ENCODE measurements around the gene SPOPL.
A peak's percentile ranks its signal among the peaks of the same experiment; 100 is the strongest.
"Not testable (repeated sequence)": the region's sequence is repeated elsewhere in the genome, so short reads cannot be mapped to it uniquely, and the experiment has no call there.

SPOPL gene

GRCh38 chr2:138518860-138519259 is 17.3 kb downstream of the SPOPL start:
- TF ChIP-seq POLR2A (IDR thresholded peaks at IDR 0.05; ENCODE audit: extremely low read depth, insufficient read length) (no peak), MAX (IDR thresholded peaks at IDR 0.05; ENCODE audit: low read depth, low read length) (no peak), CTCF (IDR thresholded peaks at IDR 0.05; ENCODE audit: low read depth, low read length) (no peak), MYC (IDR thresholded peaks at IDR 0.05; ENCODE audit: low read depth, low read length) (no peak)
- no peak for DNase-seq (ENCODE audit: low read depth)
- H3K4me3 ChIP-seq (ENCODE audit: low read depth, low read length): no peak overlapping the region

GRCh38 chr2:138521821-138522220 is 20.3 kb downstream of the SPOPL start:
- no peak for DNase-seq (ENCODE audit: low read depth)
- TF ChIP-seq CTCF (IDR thresholded peaks at IDR 0.05; ENCODE audit: low read depth, low read length) (no peak), MYC (IDR thresholded peaks at IDR 0.05; ENCODE audit: low read depth, low read length) (no peak), MAX (IDR thresholded peaks at IDR 0.05; ENCODE audit: low read depth, low read length) (no peak), POLR2A (IDR thresholded peaks at IDR 0.05; ENCODE audit: extremely low read depth, insufficient read length) (no peak)
- H3K4me3 ChIP-seq (ENCODE audit: low read depth, low read length): no peak overlapping the region

- TF ChIP-seq MAX (IDR thresholded peaks at IDR 0.05; ENCODE audit: low read depth, low read length) (no peak), CTCF (IDR thresholded peaks at IDR 0.05; ENCODE audit: low read depth, low read length) (no peak), MYC (IDR thresholded peaks at IDR 0.05; ENCODE audit: low read depth, low read length) (no peak), POLR2A (IDR thresholded peaks at IDR 0.05; ENCODE audit: extremely low read depth, insufficient read length) (no peak)
- no peak for DNase-seq (ENCODE audit: low read depth)
- no peak overlapping the region for H3K4me3 ChIP-seq (ENCODE audit: low read depth, low read length)
Measured at GRCh38 chr2:138522556-138522955, 21.0 kb downstream of the SPOPL start.

- not testable (repeated sequence) for H3K4me3 ChIP-seq (ENCODE audit: low read depth, low read length); DNase-seq (ENCODE audit: low read depth)
Measured at GRCh38 chr2:138523018-138523672, 21.6 kb downstream of the SPOPL start.

- H3K4me3 ChIP-seq (ENCODE audit: low read depth, low read length): not testable (repeated sequence)
- peak; percentile 42 for DNase-seq (ENCODE audit: low read depth)
Measured at GRCh38 chr2:138523673-138524042, 22.1 kb downstream of the SPOPL start.

GRCh38 chr2:138524353-138524752 is 22.8 kb downstream of the SPOPL start:
- H3K4me3 ChIP-seq (ENCODE audit: low read depth, low read length); DNase-seq (ENCODE audit: low read depth): not testable (repeated sequence)

- H3K4me3 ChIP-seq (ENCODE audit: low read depth, low read length): no peak overlapping the region
- TF ChIP-seq MYC (IDR thresholded peaks at IDR 0.05; ENCODE audit: low read depth, low read length): no peak
- DNase-seq (ENCODE audit: low read depth): peak; percentile 7
Measured at GRCh38 chr2:138531913-138532312, 30.3 kb downstream of the SPOPL start.

GRCh38 chr2:138534791-138535190 is 33.2 kb downstream of the SPOPL start:
- no peak overlapping the region for H3K4me3 ChIP-seq (ENCODE audit: low read depth, low read length)
- TF ChIP-seq CTCF (IDR thresholded peaks at IDR 0.05; ENCODE audit: low read depth, low read length): no peak
- no peak for TF ChIP-seq MAX (IDR thresholded peaks at IDR 0.05; ENCODE audit: low read depth, low read length)
- no peak for TF ChIP-seq POLR2A (IDR thresholded peaks at IDR 0.05; ENCODE audit: extremely low read depth, insufficient read length)
- no peak for TF ChIP-seq MYC (IDR thresholded peaks at IDR 0.05; ENCODE audit: low read depth, low read length)
- no peak for DNase-seq (ENCODE audit: low read depth)
